GM12865 (cell line): ENCODE results near the gene CD93.

Experiments
- DNase-seq: peaks from one replicate; pipeline ENCODE4 v3.0.0; 2010; ENCODE audit warnings: low read depth
- H3K4me3 ChIP-seq: 2 replicates; pipeline ENCODE4 v1.5.1; 2011; ENCODE audit warnings: mild to moderate bottlenecking, low read depth, low read length, control low read depth
- CTCF ChIP-seq: IDR thresholded peaks from 2 replicates; pipeline ENCODE4 v1.5.1; 2011; ENCODE audit warnings: low read length, control low read depth, low read depth, inconsistent platforms; ENCODE audit not compliant: insufficient read depth; ENCODE audit errors: missing control alignments

Gene CD93

GRCh38 chr20:23094213-23094896, 8.2 kb upstream of the CD93 start:
- DNase-seq = no peak
- no peak overlapping the region for H3K4me3 ChIP-seq
- TF ChIP-seq CTCF = no peak

GRCh38 chr20:23093613-23094012, 7.5 kb upstream of the CD93 start:
- TF ChIP-seq CTCF = no peak
- H3K4me3 ChIP-seq = no peak overlapping the region
- no peak for DNase-seq

GRCh38 chr20:23092861-23093495, 6.9 kb upstream of the CD93 start:
- TF ChIP-seq CTCF = no peak
- DNase-seq = no peak
- no peak overlapping the region for H3K4me3 ChIP-seq

- TF ChIP-seq CTCF = no peak
- no peak overlapping the region for H3K4me3 ChIP-seq
- DNase-seq = no peak
These were observed 6.2 kb upstream of the CD93 start for GRCh38 chr20:23092384-23092756.

- no peak overlapping the region for H3K4me3 ChIP-seq
- DNase-seq = no peak
- TF ChIP-seq CTCF = no peak
These were observed 5.7 kb upstream of the CD93 start for GRCh38 chr20:23091721-23092383.

GRCh38 chr20:23090878-23091277, 4.8 kb upstream of the CD93 start:
- no peak overlapping the region for H3K4me3 ChIP-seq
- no peak for TF ChIP-seq CTCF
- no peak for DNase-seq

- no peak for DNase-seq
- no peak overlapping the region for H3K4me3 ChIP-seq
- no peak for TF ChIP-seq CTCF
These were observed 4.0 kb upstream of the CD93 start for GRCh38 chr20:23090147-23090546.
